Testis (tissue), 2 donors: Measurements from ENCODE around the gene ADGRA1.

ENCODE experiments used
- POLR2A ChIP-seq: fragments of 450-650 bp; IDR thresholded peaks from one replicate; pipeline ENCODE4 v1.6.1; 2017; ENCODE audit warnings: antibody characterized with exemption, mild to moderate bottlenecking, moderate library complexity
- TF ChIP-seq, protein P1 (sequence below), 3 experiments: fragments of 450-650 bp in 2 of 3; fragments of 200-600 bp in 1 of 3; sonication (generic) in 1 of 3; IDR thresholded peaks; one replicate each; pipeline ENCODE4 v1.5.1; 2016 to 2019; ENCODE audit warnings: antibody characterized with exemption in 3 of 3, mild to moderate bottlenecking in 2 of 3, moderate library complexity in 1 of 3

DNA sequence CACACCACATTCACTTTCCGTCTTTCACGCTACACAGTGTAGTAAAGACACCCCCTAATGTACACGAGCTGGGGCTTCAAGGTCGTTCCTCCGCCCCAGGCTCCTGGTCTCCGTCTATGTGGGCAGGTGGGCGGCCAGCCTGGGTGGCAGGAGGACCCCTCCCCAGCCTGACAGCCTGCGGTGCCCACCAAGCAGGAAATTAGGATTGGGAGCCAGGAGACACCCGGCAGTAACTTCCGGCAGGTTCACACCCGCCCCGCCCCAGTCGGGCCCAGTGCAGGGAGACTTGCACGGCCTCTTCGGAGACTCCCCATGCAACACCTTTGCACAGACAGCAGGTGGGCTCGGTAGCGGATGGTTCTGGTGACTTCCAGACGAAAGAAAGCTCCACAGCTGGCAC is 27.7 kb upstream of the ADGRA1 start:
- TF ChIP-seq, protein P1, sequence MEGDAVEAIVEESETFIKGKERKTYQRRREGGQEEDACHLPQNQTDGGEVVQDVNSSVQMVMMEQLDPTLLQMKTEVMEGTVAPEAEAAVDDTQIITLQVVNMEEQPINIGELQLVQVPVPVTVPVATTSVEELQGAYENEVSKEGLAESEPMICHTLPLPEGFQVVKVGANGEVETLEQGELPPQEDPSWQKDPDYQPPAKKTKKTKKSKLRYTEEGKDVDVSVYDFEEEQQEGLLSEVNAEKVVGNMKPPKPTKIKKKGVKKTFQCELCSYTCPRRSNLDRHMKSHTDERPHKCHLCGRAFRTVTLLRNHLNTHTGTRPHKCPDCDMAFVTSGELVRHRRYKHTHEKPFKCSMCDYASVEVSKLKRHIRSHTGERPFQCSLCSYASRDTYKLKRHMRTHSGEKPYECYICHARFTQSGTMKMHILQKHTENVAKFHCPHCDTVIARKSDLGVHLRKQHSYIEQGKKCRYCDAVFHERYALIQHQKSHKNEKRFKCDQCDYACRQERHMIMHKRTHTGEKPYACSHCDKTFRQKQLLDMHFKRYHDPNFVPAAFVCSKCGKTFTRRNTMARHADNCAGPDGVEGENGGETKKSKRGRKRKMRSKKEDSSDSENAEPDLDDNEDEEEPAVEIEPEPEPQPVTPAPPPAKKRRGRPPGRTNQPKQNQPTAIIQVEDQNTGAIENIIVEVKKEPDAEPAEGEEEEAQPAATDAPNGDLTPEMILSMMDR (IDR thresholded peaks at IDR 0.05): no peak
- no peak for TF ChIP-seq POLR2A
